Measurements from ENCODE around the gene CSTB. TPM values are rescaled to one million over a fixed set of nuclear protein-coding genes. Genes with fewer than 3 reads are reported as not detected.

Gene CSTB
- total RNA-seq, 4 donors from 2014 or later, result 17.5 to 39.9 (median 27.9) TPM

DNA sequence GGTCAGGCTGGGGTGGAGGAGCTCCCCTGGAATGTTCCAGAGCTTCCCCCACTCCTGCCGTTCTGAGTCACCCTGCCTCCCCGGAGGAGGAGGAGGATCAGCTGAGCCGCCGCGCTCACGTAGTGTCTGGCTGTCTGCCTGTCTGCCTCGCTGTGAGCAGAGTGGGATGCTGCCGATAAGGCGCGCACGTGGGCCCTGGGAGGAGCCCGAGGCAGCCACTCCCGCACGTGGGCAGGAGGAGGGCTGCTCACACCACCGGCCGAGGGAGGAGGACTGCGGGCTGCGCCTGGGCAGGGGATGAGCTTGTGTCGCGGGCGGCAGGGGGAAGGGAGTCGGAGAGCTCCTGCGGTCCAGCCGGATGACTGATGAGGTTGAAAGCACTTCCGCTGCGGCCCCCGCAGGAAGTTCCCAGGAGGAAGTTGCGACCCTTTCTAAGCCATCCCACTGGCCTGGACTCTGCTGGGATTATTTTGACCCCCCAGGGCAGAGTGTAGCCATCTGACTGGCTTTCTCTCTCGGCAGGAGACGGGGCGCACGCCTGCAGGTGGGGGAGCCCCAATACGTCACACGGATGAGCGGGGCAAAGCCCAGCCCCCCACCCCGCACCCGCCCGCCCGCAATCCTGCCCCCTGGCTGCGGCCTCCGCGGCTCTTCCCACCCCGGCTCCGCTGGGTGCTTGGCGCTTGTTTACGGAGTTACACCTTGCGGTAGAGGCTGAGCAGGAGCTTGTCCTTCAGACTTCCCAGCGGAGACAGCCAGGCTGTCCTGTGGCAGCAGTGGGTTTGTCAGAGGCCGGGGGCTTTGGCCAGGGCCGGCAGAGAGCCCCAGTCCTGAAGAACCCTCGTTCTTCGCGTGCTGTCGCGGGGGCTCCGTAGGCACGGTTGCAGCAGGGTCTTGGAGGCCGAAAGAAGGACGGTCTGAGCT is 47.4 kb downstream of the CSTB start:
- TF ChIP-seq CTCF (IDR thresholded peaks at IDR 0.05), result no peak
- no peak for TF ChIP-seq EP300 (IDR thresholded peaks at IDR 0.05)
- peak in 2 of 3 donors; percentile 54 to 86 for TF ChIP-seq POLR2AphosphoS5 (IDR thresholded peaks at IDR 0.05)
- TF ChIP-seq POLR2A (IDR thresholded peaks at IDR 0.05), result peak in 1 of 2 donors; percentile 37
- peak overlapping the region; percentile 88 for H3K27ac ChIP-seq
- peaks cover 7% of the 10 kb centered on the region for H3K36me3 ChIP-seq
- no peaks in the 10 kb centered on the region for H3K27me3 ChIP-seq
- peak; percentile 94 to 96 for DNase-seq (ENCODE audit: low spot score in 2 of 2)
- 23% methylated on average over 33 of the region's 59 CpGs for WGBS
- peak overlapping the region; percentile 46 for H3K4me3 ChIP-seq
- H3K4me1 ChIP-seq, result peaks cover 78% of the 10 kb centered on the region
- no peaks in the 10 kb centered on the region for H3K9me3 ChIP-seq

GRCh38 chr21:43728154-43728466 is 48.0 kb downstream of the CSTB start:
- H3K9me3 ChIP-seq, result no peaks in the 10 kb centered on the region
- peak overlapping the region; percentile 46 for H3K4me3 ChIP-seq
- no peaks in the 10 kb centered on the region for H3K27me3 ChIP-seq
- peak overlapping the region; percentile 88 for H3K27ac ChIP-seq
- DNase-seq (ENCODE audit: low spot score in 2 of 2), result no peak
- peaks cover 12% of the 10 kb centered on the region for H3K36me3 ChIP-seq
- TF ChIP-seq POLR2AphosphoS5 (IDR thresholded peaks at IDR 0.05), result no peak
- H3K4me1 ChIP-seq, result peaks cover 71% of the 10 kb centered on the region
- 15% methylated on average over 6 of the region's 7 CpGs for WGBS

DNA sequence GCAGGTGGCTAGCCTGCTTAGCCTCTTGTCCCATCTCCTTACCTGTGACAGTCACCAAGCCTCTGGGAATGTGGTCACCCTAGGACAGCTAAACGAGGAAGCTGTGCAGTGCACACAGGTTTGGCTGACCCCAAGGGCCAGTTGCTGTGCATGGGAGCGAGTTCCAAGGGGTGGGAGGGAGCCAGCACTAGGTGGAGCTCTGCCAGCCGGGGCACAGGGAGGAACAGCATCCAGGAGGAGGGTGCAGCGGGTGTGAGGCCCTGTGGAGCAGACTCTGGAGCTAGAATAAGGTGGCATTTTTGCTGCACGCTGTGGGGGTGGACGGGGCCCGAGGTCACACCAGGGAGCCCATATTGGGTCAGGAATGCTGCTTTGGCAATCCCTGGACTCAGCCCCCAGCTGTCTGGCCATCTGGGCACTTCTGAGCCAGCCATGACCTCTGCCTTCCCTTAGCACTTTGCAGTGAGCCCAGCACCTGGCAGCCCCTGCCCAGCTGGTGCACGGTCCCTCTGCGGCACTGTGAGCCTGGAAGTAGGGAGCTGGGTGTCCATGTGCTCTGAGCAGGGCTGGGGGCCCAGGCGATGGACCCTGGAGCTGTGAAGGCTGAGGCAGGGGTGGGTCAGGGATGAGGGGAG is 48.5 kb downstream of the CSTB start:
- H3K27me3 ChIP-seq, result no peaks in the 10 kb centered on the region
- no peaks in the 10 kb centered on the region for H3K9me3 ChIP-seq
- H3K4me3 ChIP-seq, result peak overlapping the region; percentile 46
- WGBS, result 70% methylated on average over 8 of the region's 10 CpGs
- H3K36me3 ChIP-seq, result peaks cover 12% of the 10 kb centered on the region
- peak overlapping the region; percentile 88 for H3K27ac ChIP-seq
- peaks cover 67% of the 10 kb centered on the region for H3K4me1 ChIP-seq
- TF ChIP-seq EP300 (IDR thresholded peaks at IDR 0.05) (no peak), CTCF (IDR thresholded peaks at IDR 0.05) (no peak), POLR2AphosphoS5 (IDR thresholded peaks at IDR 0.05) (no peak), POLR2A (IDR thresholded peaks at IDR 0.05) (no peak)
- no peak for DNase-seq (ENCODE audit: low spot score in 2 of 2)

- no peak for DNase-seq (ENCODE audit: low spot score in 2 of 2)
- Histone ChIP-seq H3K27me3 (no peaks in the 10 kb centered on the region), H3K36me3 (peaks cover 12% of the 10 kb centered on the region), H3K27ac (peak overlapping the region; percentile 88), H3K9me3 (no peaks in the 10 kb centered on the region), H3K4me1 (peaks cover 64% of the 10 kb centered on the region), H3K4me3 (no peak overlapping the region)
- TF ChIP-seq CTCF (IDR thresholded peaks at IDR 0.05), result no peak
- WGBS, result 64% methylated on average over 20 of the region's 21 CpGs
Observed at GRCh38 chr21:43726686-43727518, 49.2 kb downstream of the CSTB start.

Other genes with a start within 250 kb of the CSTB start
- 1 to 10 TPM in 1 of 4 donors, under 1 TPM in 2, not detected in 1; 0.57 to 1.6 (median 0.59) TPM for gene HSF2BP, start 116.8 kb downstream of the CSTB start, total RNA-seq
- gene RRP1B, start 116.7 kb downstream of the CSTB start, total RNA-seq, result 10 to 100 TPM; 19.1 to 25.1 (median 23.3) TPM
- 10 to 100 TPM; 45.0 to 66.0 (median 57.4) TPM for gene PDXK, start 57.2 kb downstream of the CSTB start, total RNA-seq
- 10 to 100 TPM; 22.5 to 34.6 (median 28.4) TPM for gene RRP1, start 13.3 kb upstream of the CSTB start, total RNA-seq
- 10 to 100 TPM; 61.0 to 77.9 (median 69.4) TPM for gene AGPAT3, start 88.9 kb upstream of the CSTB start, total RNA-seq
- gene TRAPPC10, start 236.0 kb upstream of the CSTB start, total RNA-seq, result 10 to 100 TPM; 31.0 to 51.8 (median 43.0) TPM